AG08395 (cell line): ENCODE data around the gene EP400.

ENCODE experiments used
- DNase-seq: peaks from one replicate; pipeline ENCODE4 v3.0.0; 2012; ENCODE audit warnings: mixed read lengths, low spot score

EP400 gene

DNA sequence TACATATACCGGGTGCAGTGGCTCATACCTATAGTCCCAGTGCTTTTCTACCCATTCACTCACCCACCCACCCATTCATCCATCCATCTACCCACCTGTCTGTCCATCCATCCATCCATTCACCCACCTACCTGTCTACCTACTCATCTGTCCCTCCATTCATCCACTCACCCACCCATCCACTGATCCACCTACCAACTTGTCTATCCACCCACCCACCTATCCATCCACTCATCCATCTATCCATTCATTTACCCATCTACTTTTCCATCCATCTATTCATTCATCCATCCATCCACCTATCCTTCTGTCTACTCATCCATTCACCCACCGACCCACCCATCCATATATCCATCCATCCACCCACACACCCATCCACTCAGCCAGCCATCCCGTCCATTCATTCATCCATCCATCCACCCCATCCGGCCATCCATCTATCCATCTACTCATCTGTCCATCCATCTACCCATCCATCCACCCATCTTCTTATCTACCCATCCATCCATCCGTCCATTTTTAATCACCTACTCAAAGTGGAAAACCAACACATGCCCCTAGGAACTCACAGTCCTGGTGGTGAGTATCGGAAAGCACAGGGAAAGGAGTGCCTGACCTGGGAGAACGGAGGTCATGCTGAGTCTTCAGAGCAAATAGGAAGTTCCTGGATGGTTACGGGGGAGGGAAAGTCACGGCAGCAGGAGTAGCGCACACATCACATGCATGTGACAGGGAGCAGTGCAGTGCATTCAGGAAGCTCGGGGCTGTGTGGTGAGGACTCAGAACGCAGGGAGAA, 174.4 kb downstream of the EP400 start:
- no peak for DNase-seq

GRCh38 chr12:132124766-132125425, 175.2 kb downstream of the EP400 start:
- no peak for DNase-seq

DNA sequence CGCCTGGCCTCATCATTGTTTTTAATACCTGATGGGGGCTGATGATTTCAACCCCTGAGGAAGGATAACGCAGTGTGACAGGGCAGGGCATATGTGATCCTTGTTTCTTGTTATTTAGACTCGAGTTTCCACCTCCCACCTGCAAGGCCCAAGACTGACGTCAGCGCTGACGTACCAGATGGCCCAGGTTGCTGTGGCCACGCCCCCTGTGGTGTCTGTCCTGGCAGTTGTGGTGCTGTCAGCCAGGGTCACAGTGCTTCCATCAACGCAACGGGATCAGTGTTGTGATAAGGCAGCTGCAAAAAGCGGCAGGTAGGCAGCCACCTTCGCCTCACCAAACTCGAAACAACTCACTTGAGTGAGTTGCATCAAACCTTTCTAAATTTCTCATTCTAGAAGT, 176.0 kb downstream of the EP400 start:
- DNase-seq: no peak

DNA sequence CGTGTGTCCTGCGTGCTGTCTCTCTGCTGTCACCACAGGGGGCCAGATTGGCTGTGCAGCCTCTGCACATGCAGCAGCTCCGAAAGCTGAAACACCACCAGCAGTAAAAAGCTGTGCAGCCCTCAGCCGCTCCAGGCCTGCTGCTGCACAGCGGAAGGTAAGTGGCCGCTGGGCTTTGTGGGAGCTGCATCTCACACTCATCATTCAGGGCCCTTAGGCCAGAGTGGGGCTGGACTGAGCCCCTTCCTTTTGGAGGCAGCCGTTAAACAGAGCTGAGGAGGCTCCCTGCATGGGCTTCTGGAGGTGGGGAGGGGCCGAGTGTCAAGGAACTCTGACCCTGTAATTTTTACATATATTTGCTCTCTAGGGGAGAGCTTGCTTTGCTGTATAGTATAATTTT, 177.3 kb downstream of the EP400 start:
- no peak for DNase-seq

GRCh38 chr12:132129007-132129406, 179.3 kb downstream of the EP400 start:
- DNase-seq: no peak

GRCh38 chr12:132130690-132131089, 180.9 kb downstream of the EP400 start:
- DNase-seq: no peak
